Astrocyte (in vitro differentiated cells and primary cell): ENCODE results near the gene ATG12.

Experiments used
- CTCF ChIP-seq: IDR thresholded peaks from 2 replicates; pipeline ENCODE4 v1.5.1; 2011; ENCODE audit warnings: low read depth, mild to moderate bottlenecking, inconsistent platforms, low read length, moderate library complexity; ENCODE audit not compliant: insufficient read depth
- EZH2 ChIP-seq: IDR thresholded peaks from 2 replicates; pipeline ENCODE4 v1.6.1; 2012; ENCODE audit warnings: mild to moderate bottlenecking, low read length, inconsistent platforms; ENCODE audit not compliant: insufficient read depth

- TF ChIP-seq CTCF (no peak), EZH2 (no peak)
Measured at GRCh38 chr5:115795700-115796099, 45.7 kb downstream of the ATG12 start.
